GM21381 (cell line): ENCODE measurements around the gene LNX1.

Experiments
- ATAC-seq: cut with Tn5 transposase; IDR thresholded peaks from one replicate; pipeline ENCODE4 v1.9.1; 2021; ENCODE audit warnings: mild to moderate bottlenecking, moderate library complexity; ENCODE audit not compliant: unreplicated experiment

LNX1 gene

GRCh38 chr4:53591372-53591892, at the start of gene LNX1:
Gene LNX1 (minus strand): TSS chr4:53591486. CDS start chr4:53574002, 17,484 bp downstream.
- ATAC-seq: no peak

GRCh38 chr4:53640576-53641453, 49.5 kb upstream of the LNX1 start:
- peak; percentile 56 for ATAC-seq

- ATAC-seq: no peak
Observed at GRCh38 chr4:53638919-53639318, 47.6 kb upstream of the LNX1 start.

GRCh38 chr4:53637348-53637747, 46.1 kb upstream of the LNX1 start:
- no peak for ATAC-seq

GRCh38 chr4:53635697-53636483, 44.6 kb upstream of the LNX1 start:
- ATAC-seq: no peak

GRCh38 chr4:53633608-53634007, 42.3 kb upstream of the LNX1 start:
- ATAC-seq: no peak

- ATAC-seq: no peak
Observed at GRCh38 chr4:53629296-53629695, 38.0 kb upstream of the LNX1 start.

- ATAC-seq: no peak
Observed at GRCh38 chr4:53626491-53626890, 35.2 kb upstream of the LNX1 start.

- ATAC-seq: no peak
Observed at GRCh38 chr4:53625888-53626287, 34.6 kb upstream of the LNX1 start.

- ATAC-seq: no peak
Observed at GRCh38 chr4:53622739-53623151, 31.5 kb upstream of the LNX1 start.

- ATAC-seq: no peak
Observed at GRCh38 chr4:53620956-53621355, 29.7 kb upstream of the LNX1 start.

GRCh38 chr4:53619431-53619830, 28.1 kb upstream of the LNX1 start:
- ATAC-seq: no peak

- no peak for ATAC-seq
Observed at GRCh38 chr4:53618321-53618720, 27.0 kb upstream of the LNX1 start.

- ATAC-seq: no peak
Observed at GRCh38 chr4:53617101-53617680, 25.9 kb upstream of the LNX1 start.

- ATAC-seq: no peak
Observed at GRCh38 chr4:53616219-53616618, 24.9 kb upstream of the LNX1 start.

- no peak for ATAC-seq
Observed at GRCh38 chr4:53614591-53614990, 23.3 kb upstream of the LNX1 start.

- ATAC-seq: no peak
Observed at GRCh38 chr4:53613428-53613827, 22.1 kb upstream of the LNX1 start.

- ATAC-seq: no peak
Observed at GRCh38 chr4:53608649-53609048, 17.4 kb upstream of the LNX1 start.

GRCh38 chr4:53608242-53608641, 17.0 kb upstream of the LNX1 start:
- ATAC-seq: no peak

GRCh38 chr4:53605783-53606182, 14.5 kb upstream of the LNX1 start:
- ATAC-seq: no peak

GRCh38 chr4:53602390-53602789, 11.1 kb upstream of the LNX1 start:
- ATAC-seq: no peak
